GM12872 (cell line): Measurements from ENCODE around the gene C22orf23.

Experiments
- TF ChIP-seq, protein P1 (sequence below): IDR thresholded peaks from 3 replicates; pipeline ENCODE4 v1.5.1; 2011; ENCODE audit warnings: low read depth, mild to moderate bottlenecking, low read length, moderate library complexity; ENCODE audit not compliant: insufficient read depth

The C22orf23 gene

DNA sequence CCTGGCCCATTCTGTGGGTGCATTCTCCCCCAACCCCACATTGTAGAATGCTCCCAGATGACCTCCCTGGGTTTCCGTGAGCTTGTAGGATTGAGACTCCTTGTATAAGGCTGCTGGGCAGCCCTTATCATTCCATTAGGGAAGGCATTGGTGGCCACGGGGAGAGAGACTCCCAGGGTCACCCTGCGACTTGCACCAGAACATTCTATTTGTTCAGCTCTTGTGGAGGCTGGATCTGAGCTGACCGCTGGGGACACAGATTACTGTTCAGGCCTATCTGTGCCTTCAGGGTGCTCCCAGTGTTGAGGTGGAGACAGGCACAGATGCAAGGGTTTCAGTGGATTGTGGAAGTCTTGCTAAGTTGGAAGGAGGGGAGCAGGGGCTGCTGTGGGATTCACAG is 29.5 kb downstream of the C22orf23 start:
- TF ChIP-seq, protein P1, sequence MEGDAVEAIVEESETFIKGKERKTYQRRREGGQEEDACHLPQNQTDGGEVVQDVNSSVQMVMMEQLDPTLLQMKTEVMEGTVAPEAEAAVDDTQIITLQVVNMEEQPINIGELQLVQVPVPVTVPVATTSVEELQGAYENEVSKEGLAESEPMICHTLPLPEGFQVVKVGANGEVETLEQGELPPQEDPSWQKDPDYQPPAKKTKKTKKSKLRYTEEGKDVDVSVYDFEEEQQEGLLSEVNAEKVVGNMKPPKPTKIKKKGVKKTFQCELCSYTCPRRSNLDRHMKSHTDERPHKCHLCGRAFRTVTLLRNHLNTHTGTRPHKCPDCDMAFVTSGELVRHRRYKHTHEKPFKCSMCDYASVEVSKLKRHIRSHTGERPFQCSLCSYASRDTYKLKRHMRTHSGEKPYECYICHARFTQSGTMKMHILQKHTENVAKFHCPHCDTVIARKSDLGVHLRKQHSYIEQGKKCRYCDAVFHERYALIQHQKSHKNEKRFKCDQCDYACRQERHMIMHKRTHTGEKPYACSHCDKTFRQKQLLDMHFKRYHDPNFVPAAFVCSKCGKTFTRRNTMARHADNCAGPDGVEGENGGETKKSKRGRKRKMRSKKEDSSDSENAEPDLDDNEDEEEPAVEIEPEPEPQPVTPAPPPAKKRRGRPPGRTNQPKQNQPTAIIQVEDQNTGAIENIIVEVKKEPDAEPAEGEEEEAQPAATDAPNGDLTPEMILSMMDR, result no peak

DNA sequence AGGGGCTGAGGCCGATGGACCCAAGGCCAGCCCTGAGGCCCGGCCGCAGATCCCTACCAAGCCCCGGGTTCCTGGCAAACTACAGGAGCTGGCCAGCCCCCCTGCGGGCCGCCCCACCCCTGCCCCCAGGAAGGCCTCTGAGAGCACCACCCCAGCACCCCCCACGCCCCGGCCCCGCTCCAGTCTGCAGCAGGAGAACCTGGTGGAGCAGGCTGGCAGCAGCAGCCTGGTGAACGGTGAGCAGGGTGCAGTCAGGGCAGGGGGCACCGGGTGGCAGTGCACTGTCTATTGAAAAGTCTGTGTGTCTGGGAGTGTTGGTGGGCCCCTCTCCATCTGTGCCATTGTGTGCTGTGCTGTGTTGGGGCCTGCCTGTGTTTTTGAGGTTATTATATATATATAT is 31.2 kb downstream of the C22orf23 start:
- TF ChIP-seq, protein P1, result no peak

DNA sequence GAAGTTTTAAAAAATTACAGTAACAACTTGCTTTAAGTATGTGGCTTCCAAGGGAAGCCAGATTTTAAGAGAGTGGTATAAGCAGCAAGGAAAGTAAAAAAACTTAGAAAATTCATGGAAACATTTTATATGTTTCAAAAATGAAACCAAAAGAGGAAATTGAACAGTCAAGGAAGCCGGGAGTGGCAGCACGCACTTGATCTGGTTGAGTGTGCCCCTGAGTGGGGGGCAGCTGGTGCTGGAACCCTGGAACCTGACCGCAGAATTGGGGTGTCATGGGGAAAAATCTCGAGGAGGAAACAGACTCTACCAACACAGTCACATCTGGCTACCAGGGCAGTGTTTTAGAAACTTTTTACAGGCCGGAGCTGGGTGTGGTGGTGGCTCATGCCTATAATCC is 33.3 kb downstream of the C22orf23 start:
- TF ChIP-seq, protein P1, result no peak

DNA sequence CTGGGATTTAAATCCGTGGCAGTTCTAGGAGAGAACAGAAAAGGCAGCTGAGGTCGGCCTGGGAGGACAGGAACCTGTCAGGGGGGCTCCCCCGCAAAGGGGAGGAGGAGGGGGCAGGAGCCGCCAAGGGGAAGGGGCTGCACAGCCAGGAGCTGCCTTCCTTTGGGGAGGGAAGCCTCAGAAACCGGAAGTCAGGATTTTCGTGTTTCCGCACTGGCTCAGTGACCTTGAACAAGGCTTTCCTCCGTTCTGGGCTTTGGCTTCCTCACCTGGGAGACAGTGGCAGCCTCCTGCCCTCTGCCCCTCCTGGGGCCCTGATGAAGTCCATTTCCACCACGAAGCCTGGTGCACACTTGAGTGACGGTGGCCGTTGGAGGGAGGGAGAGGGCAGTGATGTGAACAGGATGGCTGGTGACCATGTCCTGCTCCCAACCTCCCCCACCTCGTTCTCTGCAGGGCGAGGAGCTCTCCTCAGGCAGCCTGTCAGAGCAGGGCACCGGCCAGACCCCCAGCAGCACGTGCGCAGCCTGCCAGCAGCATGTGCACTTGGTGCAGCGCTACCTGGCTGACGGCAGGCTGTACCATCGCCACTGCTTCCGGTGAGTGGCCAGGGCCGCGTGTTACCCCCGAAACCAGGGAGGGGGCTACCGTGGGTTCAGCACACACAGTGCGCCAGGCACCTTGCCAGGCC is 34.7 kb downstream of the C22orf23 start:
- TF ChIP-seq, protein P1, result no peak

DNA sequence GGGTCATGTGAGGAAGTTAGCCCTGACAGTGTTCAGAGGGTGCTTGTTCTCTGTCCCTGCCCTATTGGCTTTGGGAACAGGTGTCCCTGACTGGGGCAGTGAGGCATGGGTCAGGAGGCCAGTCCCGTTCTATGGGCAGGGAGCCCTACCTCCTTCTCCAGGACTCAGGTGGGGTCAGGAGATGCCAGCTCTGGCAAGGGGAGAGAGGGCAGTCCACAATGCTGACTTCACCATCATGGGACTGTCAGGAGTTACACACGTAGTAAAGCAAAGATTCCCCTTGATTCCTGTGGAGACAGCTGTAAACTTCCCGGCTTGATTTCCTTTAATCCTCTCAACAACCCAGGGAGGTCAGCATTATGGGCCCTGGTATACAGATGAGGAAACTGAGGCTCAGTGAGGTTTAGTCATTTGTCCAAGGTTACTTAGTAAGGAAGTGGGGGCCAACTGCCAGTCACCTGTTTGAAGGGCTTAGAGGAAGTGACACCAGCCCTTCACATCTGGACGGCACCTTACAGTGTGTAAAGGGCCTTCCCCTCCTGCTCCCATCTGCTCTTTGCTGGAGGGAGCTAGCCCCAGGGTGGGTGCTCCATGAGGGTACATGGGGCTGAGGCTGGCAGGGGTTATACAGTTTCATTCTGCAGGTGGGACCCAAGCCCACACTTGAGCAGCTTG is 35.4 kb downstream of the C22orf23 start:
- TF ChIP-seq, protein P1, result no peak

DNA sequence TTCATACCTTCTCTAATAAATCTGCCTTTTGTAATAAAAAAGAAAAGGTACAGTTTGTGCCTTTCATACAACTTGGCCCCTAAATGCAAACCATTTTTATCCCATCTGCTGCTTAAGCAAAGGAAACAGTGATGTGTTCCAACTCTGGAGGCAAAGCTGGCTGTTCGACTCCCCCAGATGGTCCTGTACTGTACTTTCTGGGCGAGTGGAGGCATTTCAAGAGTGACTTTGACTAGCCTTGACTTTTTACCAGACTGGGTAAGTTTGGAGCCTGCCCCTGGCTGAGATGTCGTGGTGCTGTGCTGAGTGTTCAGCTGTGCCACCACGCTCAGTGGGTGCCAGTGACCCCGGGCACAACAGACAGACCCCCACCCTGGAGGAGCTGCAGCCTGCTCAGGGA is 37.1 kb downstream of the C22orf23 start:
- TF ChIP-seq, protein P1, result no peak

DNA sequence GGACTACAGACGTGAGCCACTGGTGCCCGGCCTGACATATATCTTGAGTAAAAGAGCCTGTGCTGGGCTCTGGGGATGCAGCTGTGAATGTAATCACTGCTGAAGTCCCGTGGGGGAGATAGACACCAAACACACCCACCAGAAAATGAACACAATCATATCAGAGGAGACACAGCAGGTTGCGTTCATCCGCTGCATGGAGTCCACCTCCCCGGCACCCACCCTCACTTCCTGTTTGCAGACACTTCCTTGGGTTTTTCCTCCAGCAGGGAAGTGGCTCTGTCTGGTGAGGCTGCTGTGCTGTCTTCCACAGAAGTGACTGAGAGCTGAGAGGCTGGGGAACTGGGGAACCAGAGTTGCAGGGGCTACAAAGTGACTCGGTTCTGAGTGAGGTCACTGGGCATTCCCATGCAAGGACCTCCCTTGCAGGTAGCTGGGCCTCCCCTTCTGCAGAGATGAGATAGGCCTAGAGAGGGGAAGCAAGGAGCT is 40.1 kb downstream of the C22orf23 start:
- TF ChIP-seq, protein P1, result no peak
